DMS79 treated with DMSO at 0.1 percent for 48 hours (cell line): ENCODE measurements around the gene SEC14L5.
"Not testable (repeated sequence)": the region's sequence is repeated elsewhere in the genome, so short reads cannot be mapped to it uniquely, and the experiment has no call there.

ENCODE experiments used
- DNase-seq: peaks from one replicate; lab custom pipeline; 2025; lab: John Stamatoyannopoulos, UW

The SEC14L5 gene

DNA sequence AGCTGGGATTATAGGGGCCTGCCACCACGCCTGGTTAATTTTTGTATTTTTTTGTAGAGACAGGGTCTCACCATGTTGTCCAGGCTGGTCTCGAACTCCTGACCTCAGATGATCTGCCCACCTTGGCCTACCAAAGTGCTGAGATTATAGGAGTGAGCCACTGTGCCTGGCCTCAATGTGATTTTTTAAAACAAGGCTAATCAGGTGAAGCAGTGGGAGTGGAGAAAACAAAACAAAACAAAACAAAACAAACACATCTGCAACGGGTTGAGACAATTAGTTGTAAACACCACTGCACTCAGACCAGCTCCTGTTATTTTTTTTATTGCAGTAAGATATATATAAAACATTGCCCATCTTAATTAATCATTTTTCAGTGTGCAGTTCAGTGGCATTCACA lies 6.5 kb upstream of the SEC14L5 start:
- DNase-seq, result not testable (repeated sequence)

DNA sequence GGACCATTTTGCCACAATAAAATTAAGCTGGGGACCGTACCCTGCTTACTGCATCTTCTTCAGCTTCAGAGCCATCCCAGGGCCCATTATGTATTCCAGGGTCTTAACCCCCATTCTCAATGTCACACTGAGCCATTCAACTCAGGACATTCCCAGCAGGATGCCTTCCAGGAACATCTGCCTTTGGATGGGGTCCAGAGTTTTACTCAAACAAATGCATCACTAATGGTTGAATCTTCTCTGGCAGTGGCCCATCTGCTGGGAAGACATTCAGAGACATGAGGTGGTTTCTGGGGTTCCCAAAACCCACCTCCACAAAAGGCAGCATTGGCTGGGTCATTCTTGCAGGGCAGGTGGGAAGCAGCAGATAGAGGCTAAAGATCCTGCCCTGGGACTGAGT lies 3.4 kb upstream of the SEC14L5 start:
- DNase-seq, result no peak

DNA sequence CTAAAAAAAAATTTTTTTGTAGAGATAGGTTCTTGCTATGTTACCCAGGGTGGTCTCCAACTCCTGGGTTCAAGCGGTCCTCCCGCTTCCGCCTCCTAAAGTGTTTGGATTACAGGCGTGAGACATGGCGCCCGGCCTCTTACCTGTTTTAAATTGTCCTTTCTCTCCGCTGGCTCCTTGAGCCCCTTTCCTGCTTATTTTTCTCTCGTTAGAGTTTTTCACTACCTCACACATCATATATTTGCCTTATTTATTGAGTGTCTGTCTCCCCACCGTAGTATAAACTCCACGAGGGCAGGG lies 760 bp upstream of the SEC14L5 start:
- peak; percentile 65 for DNase-seq

DNA sequence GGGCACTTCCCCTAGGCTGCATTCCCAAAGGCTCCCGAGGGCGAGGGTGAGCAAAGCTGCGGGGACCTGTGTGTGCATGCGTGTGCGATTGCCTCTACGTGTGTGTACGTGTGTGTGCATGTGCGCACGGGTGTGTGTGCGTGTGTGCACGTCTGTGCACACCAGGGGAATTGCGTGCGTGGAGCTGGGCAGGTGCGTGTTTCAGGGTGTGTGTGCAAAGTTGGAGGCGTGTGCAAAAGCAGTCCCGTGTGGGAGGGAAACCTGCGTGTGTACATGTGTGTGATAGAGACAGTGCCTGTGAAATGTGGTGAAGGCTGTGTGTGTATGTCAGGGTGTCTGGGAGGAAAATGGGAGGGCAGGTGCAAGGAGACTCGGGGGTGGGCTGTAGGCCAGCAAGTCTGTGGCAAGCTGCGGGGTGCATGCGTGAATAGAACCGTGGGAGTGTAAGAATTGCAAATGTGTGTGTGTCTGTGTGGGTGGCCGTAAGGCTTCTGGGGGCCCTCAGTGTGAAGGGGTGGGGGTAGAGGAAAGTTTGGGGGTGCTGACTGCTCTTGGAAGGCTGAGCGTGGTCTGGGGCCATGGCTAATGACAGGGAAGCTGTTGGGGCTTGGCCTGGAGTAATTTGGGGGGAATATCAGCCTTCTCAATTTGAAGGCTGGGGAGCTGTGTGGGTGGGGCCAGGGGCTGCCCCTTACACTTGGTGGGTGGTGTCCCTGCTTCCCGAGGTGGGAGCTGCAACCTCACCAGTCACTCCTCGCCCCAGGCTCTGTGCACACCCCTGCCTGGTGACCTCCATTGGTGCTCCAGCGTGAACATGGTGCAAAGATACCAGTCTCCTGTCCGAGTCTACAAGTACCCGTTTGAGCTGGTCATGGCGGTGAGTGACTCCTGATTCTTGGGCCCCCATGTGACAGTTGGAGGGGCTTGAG lies 644 bp downstream of the SEC14L5 start:
- no peak for DNase-seq

DNA sequence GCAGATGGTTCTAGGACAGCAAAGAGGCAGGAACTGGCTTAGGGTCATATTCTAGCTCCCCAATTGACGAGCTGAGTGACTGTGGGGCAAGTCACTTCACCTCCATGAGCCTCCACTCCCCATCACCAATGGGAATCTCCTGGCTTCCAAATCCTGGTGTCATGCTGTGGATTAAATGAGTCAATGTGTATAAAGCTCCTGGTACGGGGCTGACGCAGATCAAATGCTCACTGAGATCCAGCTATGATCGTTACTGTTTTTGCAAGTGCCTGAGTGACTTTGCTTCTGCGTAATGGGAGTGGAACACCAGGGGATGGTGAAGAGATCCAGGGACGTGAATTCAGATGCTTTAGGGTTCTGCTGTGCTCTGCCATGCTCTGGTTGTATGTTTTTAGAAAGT lies 2.4 kb downstream of the SEC14L5 start:
- no peak for DNase-seq

DNA sequence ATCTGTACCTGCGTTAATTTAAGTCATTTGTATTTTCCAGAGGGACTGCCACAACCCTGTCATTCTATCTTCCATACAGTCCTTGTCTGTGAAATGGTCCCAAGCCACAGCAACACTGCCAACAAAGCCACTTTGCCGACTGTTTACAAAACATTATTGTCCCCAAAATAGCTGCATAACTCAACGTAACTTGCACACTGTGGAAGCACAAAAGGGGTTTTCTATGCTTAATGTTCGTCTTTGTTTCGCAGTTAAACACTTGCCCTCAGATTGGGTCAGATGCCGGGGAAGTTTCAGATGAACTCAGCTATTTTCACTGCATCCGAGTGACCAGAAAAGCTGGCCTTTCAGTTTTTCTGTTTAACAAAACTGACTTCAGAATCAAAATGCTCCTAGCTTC lies 4.6 kb downstream of the SEC14L5 start:
- DNase-seq, result no peak

DNA sequence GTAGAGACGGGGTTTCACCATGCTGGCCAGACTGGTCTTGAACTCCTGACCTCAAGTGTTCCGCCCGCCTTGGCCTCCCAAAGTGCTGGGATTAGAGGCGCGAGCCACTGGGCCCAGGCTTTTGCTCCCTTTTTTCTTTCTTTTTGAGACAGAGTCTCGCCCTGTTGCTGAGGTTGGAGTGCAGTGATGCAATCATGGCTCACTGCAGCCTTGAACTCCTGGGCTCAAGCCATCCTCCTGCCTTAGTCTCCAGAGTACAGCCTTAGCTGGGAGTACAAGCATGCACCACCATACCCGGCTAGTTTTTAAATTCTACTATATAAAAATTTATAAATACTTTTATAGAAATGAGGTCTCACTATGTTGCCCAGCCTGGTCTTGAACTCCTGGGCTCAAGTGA lies 5.4 kb downstream of the SEC14L5 start:
- DNase-seq, result not testable (repeated sequence)

DNA sequence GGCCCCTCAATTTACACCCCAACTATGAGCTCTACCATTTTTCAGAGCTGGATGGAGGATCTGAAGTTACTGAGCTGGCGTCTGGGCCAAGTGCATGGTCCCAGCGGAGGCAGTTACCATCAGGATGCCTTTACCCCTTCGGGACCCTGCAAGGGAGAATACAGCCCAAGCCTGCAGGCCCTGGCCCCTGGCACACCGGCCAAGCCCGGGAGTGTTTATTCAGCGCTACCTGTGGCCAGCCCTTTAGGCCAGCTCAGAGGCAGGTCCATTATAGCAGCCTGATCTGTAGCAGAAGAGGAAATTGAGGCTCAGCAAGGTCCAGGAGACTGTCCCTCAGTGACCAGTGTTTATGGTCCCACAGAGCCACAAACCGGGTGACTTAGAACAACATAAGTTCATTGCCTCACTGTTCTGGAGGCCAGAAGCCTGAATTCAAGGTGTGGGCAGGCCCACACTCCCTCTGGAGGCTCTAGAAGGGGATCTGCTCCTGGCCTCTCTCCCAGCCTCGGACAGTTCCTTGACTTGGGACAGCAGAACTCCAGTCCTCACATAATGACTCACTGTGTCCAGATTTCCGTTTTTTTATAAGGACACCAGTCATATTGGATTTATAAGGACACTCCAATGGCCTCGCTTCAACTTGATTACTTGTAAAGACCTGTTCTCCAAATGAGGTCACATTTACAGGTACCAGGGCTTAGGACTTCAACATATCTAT lies 8.8 kb downstream of the SEC14L5 start:
- DNase-seq, result no peak

DNA sequence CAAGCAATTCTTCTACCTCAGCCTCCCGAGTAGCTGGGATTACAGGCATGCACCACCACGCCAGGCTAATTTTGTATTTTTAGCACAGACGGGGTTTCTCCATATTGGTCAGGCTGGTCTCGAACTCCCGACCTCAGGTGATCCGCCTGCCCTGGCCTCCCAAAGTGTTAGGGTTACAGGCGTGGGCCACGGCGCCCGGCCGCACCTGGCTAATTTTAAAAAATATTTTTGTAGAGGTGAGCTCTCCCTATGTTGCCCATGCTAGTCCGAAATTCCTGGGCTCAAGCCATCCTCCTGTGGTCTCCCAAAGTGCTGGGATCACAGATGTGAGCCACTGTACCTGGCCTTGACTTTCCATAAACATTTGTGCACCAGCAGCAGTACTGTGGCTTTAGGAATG lies 10.1 kb downstream of the SEC14L5 start:
- DNase-seq, result not testable (repeated sequence)

DNA sequence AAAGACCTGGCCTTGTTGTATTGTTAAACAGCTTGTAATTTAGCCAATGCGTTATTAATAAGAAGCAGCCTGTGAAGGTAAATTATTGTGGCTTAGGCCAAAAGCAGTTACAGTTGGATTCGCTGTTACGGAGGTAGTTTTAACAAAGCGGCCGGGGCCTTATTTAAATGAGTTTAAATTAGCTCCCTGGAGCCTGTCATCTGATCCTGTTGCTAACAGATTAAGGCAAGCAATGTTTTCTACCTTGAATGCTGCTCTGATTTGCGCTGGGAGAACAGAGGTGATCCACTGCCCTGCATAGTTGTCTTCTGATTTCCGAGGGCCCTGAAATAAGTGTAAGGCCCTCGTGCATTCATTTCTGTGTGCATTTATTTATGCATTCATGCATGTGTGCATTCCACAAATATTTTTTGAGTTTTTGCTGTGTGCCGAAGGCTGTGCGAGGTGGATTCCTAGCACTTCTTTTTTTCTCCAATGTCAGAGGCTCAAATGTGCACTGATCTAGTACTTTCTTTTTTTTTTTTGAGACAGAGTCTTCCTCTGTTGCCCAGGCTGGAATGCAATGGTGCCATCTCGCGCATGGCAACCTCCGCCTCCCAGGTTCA lies 10.9 kb downstream of the SEC14L5 start:
- DNase-seq, result no peak

DNA sequence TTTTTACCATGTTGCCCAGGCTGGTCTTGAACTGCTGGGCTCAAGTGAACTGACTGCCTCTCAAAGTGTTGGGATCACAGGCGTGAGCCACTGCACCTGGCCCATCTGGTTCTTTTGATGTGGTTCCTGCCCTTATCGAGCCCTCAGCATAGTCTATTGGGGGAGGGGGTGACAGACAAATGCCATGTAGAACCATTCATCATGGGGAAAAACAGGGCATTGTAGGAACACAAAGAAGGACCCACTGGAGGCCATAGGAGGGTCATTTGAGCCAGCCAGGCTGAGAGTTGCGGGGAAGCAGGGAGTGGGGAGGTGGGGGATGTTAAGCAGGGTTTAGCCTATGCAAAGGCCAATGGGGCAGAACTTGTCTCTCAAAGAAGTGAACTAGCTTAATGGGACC lies 11.9 kb downstream of the SEC14L5 start:
- DNase-seq, result no peak

DNA sequence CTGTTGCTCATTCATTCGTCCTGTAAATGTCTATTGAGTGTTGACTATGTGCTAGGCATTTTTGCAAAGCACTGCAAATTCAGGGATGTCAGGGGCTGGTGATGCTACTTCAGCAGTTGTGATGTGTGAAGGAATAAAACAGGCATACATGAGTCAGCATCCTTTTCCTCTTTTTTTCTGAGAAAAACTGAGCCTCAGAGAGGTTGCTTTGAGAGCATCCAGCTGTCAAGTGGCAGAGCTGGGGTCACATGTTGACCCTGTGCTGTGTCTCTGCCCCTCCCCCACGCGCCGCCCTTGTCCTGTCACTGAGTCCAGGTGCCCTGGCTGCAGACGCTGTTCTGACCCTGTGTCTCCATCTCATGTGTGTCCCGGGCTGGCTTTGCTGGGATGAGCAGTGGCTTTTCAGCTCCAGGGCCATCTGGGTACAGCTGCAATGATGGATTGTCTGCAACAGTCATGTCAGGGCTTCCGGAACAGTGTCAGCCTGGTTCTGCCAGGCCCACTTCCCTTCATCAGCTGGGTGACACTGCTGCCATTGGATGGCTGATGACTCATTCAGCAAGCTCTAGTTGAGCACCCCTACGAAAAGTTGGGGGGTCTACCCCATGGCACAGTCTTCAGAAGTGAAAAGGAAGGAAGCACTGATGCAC lies 14.9 kb downstream of the SEC14L5 start:
- DNase-seq, result no peak

DNA sequence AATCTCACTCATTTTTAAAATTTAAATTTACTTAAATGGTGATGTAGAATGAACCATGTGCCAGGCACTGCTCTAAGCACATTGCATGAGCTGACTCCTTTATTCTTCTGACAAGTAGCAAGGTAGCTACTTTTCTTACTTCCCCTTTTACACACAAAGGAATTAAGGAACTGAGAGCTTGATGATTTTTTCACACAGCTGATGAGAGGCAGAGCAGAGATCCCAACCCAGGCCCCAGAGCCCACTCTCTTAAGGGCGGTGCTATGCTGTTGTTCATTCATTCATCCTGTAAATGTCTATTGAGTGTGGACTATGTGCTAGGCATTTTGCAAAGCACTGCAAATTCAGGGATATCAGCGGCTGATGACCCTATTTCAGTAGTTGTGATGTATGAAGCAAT lies 17.9 kb downstream of the SEC14L5 start:
- no peak for DNase-seq

DNA sequence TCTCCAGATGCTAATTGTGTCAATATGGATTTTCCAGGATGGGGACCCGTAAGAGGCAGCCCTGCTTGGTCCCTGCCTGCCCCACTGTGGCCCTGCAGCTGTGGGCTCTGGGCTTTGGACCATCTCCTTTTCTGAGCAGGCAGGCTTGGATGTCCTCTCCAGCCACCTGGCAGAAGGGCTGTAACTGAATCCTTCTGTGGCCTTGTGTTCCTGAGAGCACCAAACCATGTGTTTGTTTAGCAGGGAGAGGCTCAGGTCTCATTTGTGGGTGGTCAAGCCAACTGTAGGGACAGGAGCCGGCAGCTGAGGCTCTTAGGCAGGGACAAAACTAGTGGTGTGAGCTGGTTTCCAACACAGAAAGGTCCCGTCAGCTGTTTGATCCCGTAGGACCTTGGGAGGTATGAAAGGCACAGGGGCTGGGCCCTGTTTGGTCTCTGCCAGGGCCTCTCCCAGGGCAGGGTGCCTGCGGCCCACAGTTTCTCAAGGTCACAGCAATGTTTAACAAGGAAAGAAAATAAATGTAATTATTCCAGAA lies 18.5 kb downstream of the SEC14L5 start:
- DNase-seq, result no peak

DNA sequence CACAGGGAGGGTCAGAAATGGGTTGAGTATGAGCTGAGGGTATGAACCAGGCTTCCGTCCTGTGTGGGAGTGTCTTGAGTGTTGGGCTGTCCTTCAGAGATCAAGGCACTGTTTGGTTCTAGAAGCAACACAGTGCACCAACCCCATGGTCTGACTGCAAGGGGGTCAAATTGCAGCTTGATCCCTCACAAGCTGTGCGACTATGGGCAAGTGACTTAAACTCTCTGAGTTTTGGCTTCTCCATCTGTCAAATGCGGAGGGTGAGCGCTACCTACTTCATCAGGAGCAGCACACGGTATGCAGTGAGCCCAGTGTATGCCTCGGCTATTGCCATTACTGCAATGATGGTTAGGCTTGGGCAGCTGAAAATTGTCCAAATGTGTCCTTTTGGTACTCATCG lies 21.0 kb downstream of the SEC14L5 start:
- DNase-seq, result no peak

DNA sequence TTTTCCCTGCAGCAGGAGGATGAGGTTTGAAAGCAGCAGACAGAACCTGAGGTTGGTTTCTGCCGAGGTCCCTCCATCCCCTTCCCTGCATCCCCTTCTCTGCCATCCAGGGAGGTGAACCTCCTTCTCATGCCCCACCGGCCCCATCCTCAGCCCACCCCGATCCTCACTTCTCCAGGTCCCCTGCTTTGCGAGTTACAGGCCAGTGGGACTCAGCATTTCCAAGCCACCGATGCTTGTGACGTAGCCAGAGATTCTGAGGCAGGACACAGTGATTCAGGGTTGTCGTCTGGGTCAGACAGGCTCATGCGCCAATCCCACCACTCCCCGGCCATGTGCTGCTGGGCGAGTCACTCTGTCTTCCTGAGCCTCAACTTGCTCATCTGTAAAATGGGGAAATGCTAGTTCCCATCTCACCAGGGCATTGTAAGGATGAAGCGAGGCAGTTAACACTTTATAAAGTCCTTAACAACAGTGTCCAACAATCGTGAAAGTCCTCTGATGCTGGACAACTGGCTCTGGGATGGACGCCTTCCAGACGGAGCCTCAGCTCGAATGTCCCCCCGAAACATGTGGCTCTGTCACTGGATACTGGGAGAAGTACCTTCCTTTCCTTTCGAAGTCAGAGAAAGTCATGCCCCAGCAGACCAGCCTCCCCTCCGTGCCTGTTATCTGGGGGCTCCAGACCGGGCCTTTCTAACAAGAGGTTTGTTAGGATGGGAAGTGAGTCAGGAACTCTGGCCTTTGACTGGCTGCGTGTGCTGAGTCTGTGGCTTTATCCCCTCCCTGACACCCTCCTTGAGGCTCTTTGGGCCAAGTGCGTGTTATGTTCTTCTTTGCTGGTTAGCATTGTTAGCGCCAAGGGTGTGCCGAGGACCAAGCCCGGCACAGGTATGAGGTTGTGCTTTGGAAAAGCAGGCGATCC lies 21.9 kb downstream of the SEC14L5 start:
- DNase-seq, result no peak

DNA sequence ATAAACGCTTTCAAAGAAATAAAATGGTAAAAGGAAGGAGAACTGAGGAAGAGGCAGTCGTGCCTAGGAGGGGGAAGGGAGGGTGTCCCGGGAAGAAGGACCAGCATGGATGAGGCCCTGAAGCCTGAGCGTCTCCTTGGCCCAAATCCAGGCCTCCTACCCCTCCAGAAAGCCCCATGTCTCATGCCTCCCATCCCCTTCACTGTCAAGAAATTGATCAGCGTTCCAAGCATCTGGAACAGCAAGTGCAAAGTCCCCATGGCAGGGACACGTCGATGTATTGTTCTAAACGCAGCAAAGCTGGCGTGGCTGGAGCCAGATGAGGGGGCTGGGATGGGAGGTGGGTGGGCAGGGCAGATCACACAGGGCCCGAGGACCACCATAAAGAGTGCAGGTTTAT lies 22.6 kb downstream of the SEC14L5 start:
- no peak for DNase-seq

DNA sequence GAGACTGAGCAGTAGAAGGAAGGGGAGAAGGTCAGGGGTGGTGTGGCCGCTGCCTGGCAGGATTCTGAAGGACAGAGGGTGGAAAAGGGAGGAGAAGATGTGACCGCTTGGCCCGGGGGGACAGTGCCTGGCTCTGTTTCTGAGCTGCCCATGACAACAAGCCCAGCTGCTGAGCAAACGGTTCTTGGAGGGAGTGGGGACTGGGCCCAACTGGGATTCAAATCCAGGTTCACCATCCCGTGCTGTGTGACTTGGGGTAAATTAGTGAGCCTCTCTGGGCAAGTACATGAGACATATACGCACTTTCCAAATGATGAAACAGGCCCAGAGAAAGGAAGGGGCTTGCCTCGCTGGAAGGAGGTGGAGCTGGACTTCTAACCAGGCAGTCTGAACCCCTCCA lies 23.3 kb downstream of the SEC14L5 start:
- DNase-seq, result no peak

DNA sequence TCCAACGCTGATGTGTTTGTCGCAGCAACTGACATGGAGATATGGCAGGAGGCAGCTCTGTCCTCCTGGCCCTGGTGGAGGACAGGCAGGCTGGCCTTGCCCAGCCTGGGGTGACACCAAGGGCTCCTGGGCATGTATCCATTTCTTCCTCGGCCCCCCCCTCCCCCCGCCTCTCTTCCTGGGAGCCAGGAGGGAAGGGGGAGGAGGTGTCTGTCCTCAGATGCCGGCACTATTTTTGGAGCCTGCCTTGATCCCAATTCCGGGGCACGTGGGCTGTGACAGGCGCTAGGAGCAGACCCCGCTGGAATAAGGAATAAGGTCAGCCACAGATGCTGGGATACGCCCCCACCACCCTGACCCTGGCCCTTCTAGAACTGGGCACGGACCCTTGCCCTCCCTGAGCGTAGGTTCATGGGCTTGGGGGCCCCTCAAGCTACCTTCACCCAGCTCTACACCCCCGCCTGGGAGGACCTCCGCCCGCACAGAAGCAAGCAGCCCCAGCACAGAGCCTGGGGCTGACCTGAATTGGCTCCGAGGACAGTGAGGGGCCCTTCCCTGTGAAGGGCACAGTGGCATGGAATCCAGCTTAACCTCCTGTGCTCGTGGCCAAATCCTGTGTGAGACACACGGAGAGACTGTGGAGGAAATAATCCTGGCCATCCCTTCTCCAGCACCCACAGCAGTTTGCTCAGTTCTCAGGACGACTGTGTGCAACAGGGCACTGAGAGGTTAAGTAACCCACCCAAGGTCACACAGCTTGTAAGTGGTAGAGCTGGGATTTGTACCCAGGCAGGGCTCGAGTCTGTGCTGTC lies 24.1 kb downstream of the SEC14L5 start:
- DNase-seq, result no peak
